Right lobe of liver (tissue), 6 donors: Measurements from ENCODE around the gene STK17A. TPM values are rescaled to one million over a fixed set of nuclear protein-coding genes. Genes with fewer than 3 reads are reported as not detected.
"Not testable (repeated sequence)": the region's sequence is repeated elsewhere in the genome, so short reads cannot be mapped to it uniquely, and the experiment has no call there.

ENCODE experiments used
- ATAC-seq, 4 donors: fragments of 200-7000 bp; cut with Tn5 transposase; one replicate each; pipeline ENCODE4 v1.9.1; 2020; ENCODE audit warnings: mild to moderate bottlenecking in 4 of 4, moderate library complexity in 4 of 4
- DNase-seq, 3 donors: peaks; one replicate each; pipeline ENCODE4 v3.0.0-alpha.2; 2020
- H3K27ac ChIP-seq, 3 donors: fragments of 200-600 bp; one replicate each; pipeline ENCODE4 v1.8.0; 2022
- H3K27me3 ChIP-seq, 2 donors: fragments of 200-600 bp; one replicate each; pipeline ENCODE4 v1.8.0; 2022
- H3K36me3 ChIP-seq, 4 donors: fragments of 200-600 bp; sonication (generic) in 1 of 4; one replicate each; pipeline versions ENCODE4 v1.5.1 to v1.8.0; 2017 to 2022; ENCODE audit warnings: control low read depth in 1 of 4
- H3K4me1 ChIP-seq, 4 donors: fragments of 200-600 bp; sonication (generic) in 1 of 4; one replicate each; pipeline versions ENCODE4 v1.5.1 to v1.8.0; 2017 to 2022; ENCODE audit warnings: control low read depth in 1 of 4
- H3K4me3 ChIP-seq, 3 donors: fragments of 200-600 bp; one replicate each; pipeline ENCODE4 v1.8.0; 2022
- H3K9me3 ChIP-seq, 4 donors: fragments of 200-600 bp; sonication (generic) in 1 of 4; one replicate each; pipeline versions ENCODE4 v1.5.1 to v1.8.0; 2017 to 2022; ENCODE audit warnings: control low read depth in 1 of 4
- CTCF ChIP-seq, 4 donors: fragments of 200-600 bp in 3 of 4; fragments of 450-650 bp in 1 of 4; IDR thresholded peaks; one replicate each; pipeline versions ENCODE4 v1.5.1 to v1.8.0; 2016 to 2022; ENCODE audit warnings: antibody characterized with exemption in 4 of 4, mild to moderate bottlenecking in 2 of 4
- POLR2A ChIP-seq: fragments of 450-650 bp; IDR thresholded peaks from one replicate; pipeline ENCODE4 v1.6.1; 2017; ENCODE audit warnings: antibody characterized with exemption, mild to moderate bottlenecking
- WGBS: methylation state at CpG from one replicate; pipeline ENCODE4 v1.1.6; 2018; ENCODE audit warnings: low coverage, low lambda C conversion rate; ENCODE audit not compliant: insufficient coverage; ENCODE audit errors: missing lambda C conversion rate; 5-methylcytosine and 5-hydroxymethylcytosine counted together
- intact Hi-C, 2 donors: fragments of 100-400 bp; cut with DNase I; formaldehyde crosslinking; loops; one replicate each; pipeline versions ENCODE4 v1.11.2 to v1.14.1; 2022
- total RNA-seq, 6 experiments: library from RNA; depleted of rRNA in 2 of 6; stranded (reverse); fragments of >200 nt in 2 of 6; fragmentation: NEBNext Ultra II Directional in 3 of 6; extraction: Animal tissue kit (Norgen Biotek cat#: 25700) in 3 of 6; gene quantifications; one replicate each; pipeline versions ENCODE4 v1.1.0 to v1.2.4, GENCODE V29; 2016 to 2023
- donor health status: DM: no; HTN: yes; CAD: no.
- donor health status: DM: no; HTN: no; CAD: no.
- donor health status: DM: no; HTN: no; CAD: no.
- donor health status: DM: no; HTN: yes; CAD: no.
- donor health status: DM: no; HTN: yes; CAD: no.

The STK17A gene
- total RNA-seq, 6 experiments from 2014 or later, result 1.7 to 20.9 (median 7.9) TPM

GRCh38 chr7:43570688-43571365 lies 12.1 kb upstream of the STK17A start:
- Histone ChIP-seq H3K27ac (no peak overlapping the region), H3K27me3 (no peaks in the 10 kb centered on the region), H3K4me1 (no peaks in the 10 kb centered on the region), H3K4me3 (no peak overlapping the region), H3K36me3 (no peaks in the 10 kb centered on the region), H3K9me3 (no peaks in the 10 kb centered on the region)
- intact Hi-C loops, result no loop called here
- ATAC-seq (no peak), DNase-seq (no peak)
- 87% methylated on average over 4 of the region's 4 CpGs for WGBS
- TF ChIP-seq POLR2A (no peak), CTCF (IDR thresholded peaks at IDR 0.05) (no peak)

GRCh38 chr7:43572516-43573049 lies 10.3 kb upstream of the STK17A start:
- 38% methylated on average over 1 of the region's 1 CpG for WGBS
- no peak overlapping the region for H3K4me3 ChIP-seq
- no peaks in the 10 kb centered on the region for H3K27me3 ChIP-seq
- H3K36me3 ChIP-seq, result no peaks in the 10 kb centered on the region
- no peaks in the 10 kb centered on the region for H3K9me3 ChIP-seq
- H3K27ac ChIP-seq, result no peak overlapping the region
- no peaks in the 10 kb centered on the region for H3K4me1 ChIP-seq
- peak; percentile 67 to 89 (median 76) for ATAC-seq
- intact Hi-C loops, result no loop called here
- no peak for DNase-seq
- TF ChIP-seq CTCF (IDR thresholded peaks at IDR 0.05), result no peak
- no peak for TF ChIP-seq POLR2A

GRCh38 chr7:43573832-43574231 lies 9.1 kb upstream of the STK17A start:
- intact Hi-C loops, DNase-seq, H3K36me3 ChIP-seq, ATAC-seq, H3K27ac ChIP-seq, H3K4me3 ChIP-seq, H3K4me1 ChIP-seq, H3K27me3 ChIP-seq, H3K9me3 ChIP-seq: not testable (repeated sequence)
- 70% methylated on average over 2 of the region's 2 CpGs for WGBS

GRCh38 chr7:43575506-43575905 lies 7.4 kb upstream of the STK17A start:
- DNase-seq (no peak), ATAC-seq (no peak)
- no peak for TF ChIP-seq CTCF (IDR thresholded peaks at IDR 0.05)
- Histone ChIP-seq H3K36me3 (no peaks in the 10 kb centered on the region), H3K9me3 (no peaks in the 10 kb centered on the region), H3K27me3 (no peaks in the 10 kb centered on the region), H3K4me1 (no peaks in the 10 kb centered on the region), H3K4me3 (no peak overlapping the region), H3K27ac (no peak overlapping the region)
- 88% methylated on average over 6 of the region's 6 CpGs for WGBS
- intact Hi-C loops, result no loop called here

GRCh38 chr7:43576241-43576640 lies 6.7 kb upstream of the STK17A start:
- DNase-seq, result no peak
- Histone ChIP-seq H3K36me3 (no peaks in the 10 kb centered on the region), H3K4me1 (no peaks in the 10 kb centered on the region), H3K9me3 (no peaks in the 10 kb centered on the region), H3K4me3 (no peak overlapping the region), H3K27ac (no peak overlapping the region), H3K27me3 (no peaks in the 10 kb centered on the region)
- ATAC-seq, result peak in 1 of 4 donors; percentile 54
- intact Hi-C loops, result no loop called here
- 83% methylated on average over 3 of the region's 3 CpGs for WGBS
- TF ChIP-seq CTCF (IDR thresholded peaks at IDR 0.05) (no peak), POLR2A (no peak)
